Glomerular visceral epithelial cell (primary cell): ENCODE measurements around the gene FBXL4.

Experiments used
- DNase-seq: peaks from one replicate; pipeline ENCODE4 v3.0.0-alpha.2; 2016; ENCODE audit errors: extremely low spot score

The FBXL4 gene

DNA sequence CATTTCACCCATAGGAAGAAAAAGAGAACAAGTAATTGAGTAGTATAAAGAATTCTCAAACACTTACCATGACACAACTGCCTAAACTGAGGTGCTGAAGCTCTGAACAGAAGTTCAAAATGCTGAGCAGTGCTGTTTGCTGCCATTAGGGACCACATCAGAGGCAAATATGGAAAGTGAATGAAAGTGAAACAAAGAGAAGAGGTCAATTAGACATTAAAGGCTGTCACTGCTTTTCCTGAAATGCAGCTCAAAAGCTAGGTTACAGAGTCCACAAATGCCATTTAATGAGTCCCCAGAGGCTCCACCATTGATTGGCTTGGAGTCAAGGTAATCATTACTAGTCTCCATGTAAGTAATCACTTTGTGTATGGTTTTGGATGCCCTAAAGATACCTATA, 67.3 kb downstream of the FBXL4 start:
- DNase-seq: no peak

DNA sequence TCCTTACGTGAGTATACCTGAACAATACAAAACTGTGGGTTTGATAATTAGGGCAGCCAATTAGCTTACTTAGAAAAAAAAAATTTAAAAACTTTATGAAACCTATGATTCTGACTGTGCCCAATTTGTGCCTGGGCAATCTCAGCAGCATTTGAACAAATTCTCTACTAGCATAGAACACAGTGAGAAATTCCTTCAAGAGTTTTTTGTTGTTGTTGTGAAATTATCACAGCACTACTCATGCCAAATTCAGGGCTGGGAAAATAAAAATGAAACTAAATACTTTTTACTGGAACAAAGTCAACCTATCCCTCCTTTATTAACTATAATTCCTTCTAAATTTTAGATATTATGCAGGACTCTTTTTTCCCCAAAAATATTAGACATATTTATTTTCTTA, 70.5 kb downstream of the FBXL4 start:
- DNase-seq: no peak

DNA sequence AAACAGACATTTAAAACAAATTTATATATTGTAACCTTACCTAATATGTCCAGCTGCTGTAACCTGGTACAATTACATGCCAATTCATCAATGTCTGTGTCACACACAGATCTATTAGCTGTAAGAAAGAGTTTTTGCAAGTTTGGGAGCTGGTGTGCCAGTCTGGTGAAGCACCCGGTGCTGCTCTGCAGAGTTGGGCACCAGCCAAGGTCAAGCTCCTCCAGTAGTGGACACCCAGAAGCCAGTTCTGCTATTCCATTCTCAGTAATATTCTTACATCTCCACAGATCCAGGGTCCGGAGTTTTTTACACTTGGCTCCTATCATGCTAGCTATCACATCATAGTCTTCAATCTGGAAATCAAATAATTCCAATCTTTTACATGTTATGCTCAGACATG, 72.4 kb downstream of the FBXL4 start:
- no peak for DNase-seq

DNA sequence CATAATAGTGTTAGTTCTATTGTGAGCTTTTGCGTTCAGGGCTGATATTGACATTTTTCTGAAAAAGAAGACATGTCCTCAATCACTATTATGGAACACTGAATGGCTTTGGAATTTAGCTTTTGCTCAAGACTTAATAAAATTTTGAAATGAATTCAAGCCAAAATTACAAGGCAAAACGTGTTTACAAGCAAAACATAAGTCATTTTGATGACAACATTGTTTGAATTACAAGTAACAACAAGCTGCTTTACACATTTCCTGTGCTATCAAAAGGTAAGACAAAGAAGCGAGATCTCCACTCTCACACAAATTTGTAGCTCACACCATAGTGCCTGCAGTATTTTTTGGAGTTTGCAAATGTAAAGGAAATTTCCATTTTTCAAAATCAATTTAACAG, 75.9 kb downstream of the FBXL4 start:
- no peak for DNase-seq

DNA sequence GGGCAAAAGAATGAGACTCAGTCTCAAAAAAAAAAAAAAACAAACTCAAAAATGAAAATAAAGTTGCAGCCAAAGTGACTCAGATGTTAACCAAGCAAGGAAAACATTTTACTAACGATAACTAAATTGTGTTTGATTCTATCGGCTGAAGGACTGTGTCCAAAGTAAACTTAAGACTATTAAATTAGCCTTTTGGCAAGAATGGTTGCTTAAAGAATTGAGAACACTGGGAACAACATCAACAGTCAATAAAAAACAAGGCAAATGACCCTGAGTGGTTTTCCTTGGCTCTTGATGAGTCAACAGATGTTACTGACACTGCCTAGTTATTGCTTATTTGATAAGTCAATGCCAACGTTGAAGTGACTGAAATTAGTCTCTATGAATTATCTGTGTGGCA, 76.7 kb downstream of the FBXL4 start:
- no peak for DNase-seq

DNA sequence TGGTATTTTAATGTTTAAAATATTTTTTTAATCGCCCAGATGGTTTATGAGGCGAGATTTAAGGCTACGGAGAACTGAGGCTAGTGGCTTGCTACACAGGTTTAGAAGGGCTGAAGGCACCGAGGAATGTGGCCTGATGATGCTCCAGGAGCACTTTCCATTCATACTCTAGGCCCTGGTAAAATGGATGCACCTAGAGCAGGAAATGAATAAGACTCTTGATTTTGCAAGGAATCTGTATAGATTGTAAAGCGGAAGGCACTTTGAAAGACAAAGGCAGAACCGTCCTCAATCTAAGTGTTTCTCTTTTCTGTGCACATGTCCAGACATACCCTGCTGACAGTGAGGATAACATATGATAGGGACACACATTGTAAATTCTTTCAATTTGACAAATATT, 83.2 kb downstream of the FBXL4 start:
- no peak for DNase-seq

DNA sequence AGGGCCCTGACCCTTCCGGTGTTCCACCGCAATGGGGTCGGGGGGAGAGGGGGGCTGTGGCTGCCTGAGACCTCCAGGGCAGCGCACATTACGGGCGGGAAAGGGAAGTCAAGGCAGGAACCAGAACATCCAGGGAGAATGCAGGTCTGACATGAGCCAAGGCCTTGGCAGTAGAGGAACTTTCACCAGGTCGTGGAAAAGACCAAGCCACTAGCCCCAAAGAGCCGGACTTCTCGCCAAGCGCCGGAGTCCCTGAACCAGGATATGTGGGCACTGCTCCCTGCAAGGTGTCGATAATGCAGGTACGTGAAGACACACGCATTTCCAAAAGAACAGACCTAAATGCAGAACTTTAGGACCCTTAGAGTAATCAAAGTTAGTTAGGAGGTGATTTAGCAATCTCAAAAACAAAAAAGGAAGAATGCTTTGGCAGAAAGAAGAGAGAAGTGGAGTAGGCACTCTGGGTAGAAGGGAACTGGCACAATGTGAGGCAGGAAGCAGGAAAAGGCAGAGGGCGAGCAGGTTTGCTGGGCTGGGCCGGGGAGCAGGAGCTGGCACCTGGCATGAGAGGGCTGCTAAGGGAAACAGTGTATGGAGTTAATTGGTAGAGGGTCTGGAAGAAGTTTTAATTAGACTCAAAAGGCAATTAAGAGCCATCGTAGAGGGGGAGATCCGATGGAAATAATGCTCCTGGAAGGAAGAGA, 99.1 kb downstream of the FBXL4 start:
- no peak for DNase-seq

DNA sequence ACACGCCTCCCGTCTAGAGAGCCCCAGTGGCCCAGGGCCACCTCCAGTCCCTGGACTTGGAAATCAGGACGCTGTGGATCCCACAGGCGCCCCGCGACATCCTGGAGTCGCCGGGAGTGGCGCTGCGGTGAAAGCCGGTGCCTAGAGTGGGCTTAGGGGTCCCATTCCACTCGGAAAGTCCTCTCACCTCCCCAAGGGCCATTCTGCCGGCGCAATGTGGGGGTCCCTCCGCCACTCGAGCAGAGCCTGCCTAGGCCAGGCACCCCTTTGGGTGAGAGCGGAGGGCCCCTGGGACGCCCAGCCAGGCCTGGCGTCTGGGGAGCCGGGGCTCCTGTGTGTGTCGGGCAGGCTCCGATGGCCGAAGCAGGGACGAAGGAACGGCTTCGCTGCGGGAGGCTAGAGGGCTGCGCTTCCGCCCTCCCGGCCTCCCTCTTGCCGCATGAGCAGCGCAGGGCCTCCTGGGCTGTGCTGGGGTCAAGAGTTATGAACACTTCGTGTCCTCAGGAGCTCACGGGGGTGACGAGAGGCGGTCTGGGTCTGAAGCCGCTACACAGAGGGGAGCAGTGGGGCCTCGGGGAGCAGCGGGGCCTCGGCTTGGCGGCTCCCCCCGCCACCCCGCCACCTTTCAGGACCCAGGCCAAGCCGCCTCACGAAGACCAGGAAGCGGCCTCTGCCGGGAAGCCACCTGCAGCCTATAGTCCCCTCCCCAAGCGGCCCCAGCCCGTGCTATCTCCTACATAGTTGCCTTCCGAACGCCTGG, 99.8 kb downstream of the FBXL4 start:
- no peak for DNase-seq

DNA sequence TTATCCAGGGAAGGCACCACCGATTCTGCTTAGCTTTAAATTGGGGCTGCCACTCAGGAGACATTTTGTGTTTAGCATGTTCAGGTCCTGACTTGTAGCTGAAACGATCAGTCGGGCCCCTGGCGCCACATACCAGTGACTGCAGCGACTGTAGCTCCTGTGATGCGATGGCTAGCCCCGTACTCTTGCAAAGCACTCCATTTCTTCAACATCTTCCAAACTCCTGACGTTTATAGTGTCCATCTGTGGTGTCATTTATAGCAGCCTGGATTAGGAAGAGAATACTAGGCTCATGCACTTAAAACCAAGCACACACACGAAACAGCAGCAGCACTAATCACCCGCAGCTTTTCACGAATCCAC, 100.3 kb downstream of the FBXL4 start:
- DNase-seq: no peak

DNA sequence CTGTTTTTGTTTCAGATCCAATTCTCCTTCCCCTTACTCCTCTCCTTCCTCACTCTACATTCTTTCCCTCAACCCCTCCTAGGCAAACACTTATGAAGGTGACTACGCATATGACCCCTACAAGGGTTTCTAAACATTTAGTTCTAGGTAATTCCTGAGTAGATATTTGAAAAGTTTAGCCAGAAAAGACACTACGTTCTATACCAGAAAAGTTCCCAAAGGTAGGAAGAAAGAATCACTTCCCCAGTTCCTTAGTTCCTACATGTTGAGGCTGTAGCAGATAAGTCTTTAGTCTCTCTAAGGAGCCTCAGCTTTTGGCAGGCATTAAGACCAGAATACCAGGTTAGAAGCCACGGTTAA, 101.7 kb downstream of the FBXL4 start:
- DNase-seq: no peak

DNA sequence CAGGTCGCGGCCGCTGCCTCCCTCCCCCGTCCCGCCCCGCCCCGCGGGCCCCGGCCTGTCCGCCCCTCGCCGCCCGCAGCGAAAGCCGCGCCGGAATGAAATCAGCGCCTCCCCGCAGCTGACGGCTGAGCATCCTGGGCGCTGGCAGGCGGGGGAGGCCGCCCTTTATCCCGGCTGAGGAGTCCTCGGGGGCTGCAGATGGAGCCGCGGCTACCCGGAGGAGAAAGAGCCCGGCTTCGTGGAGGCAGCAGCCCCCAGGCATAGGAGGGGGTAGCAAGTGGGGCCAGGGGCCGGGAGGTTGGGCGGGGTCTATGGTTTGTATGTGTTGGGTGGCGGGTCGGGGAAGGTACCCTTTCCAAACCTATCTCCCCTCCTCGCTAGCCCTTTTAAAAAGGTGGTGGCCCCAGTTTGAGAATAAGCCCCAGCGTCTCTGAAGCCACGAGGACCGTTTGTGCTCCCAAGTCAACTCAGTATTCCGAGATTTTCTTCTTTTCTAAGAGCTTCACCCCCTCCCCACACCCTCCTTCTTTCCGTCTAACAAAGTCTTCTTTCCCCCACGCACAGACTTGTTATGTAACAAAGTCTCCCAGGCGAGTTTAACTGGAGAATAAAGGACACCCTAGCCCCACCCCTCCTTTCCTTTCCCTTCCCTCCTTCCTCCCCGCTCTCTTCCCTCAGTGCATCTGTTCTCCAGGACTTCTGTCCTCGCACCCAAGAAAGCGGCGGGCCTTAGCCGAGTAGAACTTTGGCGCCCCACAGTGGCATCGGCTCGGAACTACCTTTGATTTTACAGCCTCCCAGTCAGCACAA, 102.3 kb downstream of the FBXL4 start:
- peak; percentile 83 for DNase-seq

DNA sequence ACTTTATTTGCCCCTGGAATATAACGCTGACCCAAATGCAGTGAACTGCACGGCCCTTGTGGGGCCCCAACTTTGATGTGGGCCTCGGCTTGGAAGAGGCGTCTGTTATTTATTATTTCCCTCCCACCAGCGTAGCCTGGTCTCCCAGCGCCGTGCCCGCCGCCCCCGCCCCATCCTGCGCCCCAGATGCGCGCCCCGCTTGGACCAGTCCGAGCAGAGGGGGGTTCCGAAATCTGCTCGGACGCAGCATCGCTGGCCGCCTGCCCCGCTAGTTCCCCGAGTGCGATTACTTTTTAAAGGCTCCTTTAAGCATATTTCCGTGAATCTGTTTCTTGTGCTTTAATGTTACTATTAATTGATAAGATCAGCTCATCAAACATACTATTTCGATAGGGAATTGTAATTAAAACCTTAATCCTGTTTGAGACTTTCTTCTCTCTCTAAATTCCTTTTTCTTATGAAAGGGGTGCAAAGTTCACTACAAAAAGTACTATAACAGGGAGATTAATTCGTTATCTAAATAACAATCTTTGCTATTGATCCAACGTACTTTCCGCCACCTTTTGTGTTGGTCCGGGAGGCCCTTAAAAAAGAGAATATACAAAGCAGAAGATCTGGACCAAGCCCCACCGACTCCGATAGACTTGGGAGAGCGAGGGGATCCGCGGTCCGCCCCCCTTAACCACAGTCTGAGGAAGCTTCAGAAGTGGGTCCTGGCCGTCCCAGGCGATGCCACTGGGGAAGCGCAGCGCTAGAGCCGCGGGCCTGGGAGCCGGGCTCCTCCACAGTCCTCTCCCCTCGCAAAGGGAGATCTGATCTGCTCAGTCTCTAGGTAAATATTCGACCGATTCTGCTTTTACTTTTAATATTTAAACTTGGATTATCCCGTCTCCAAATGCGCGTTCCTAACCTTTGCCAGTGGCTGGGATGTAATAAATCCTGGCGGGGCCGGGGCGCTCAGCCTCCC, 103.2 kb downstream of the FBXL4 start:
- no peak for DNase-seq

DNA sequence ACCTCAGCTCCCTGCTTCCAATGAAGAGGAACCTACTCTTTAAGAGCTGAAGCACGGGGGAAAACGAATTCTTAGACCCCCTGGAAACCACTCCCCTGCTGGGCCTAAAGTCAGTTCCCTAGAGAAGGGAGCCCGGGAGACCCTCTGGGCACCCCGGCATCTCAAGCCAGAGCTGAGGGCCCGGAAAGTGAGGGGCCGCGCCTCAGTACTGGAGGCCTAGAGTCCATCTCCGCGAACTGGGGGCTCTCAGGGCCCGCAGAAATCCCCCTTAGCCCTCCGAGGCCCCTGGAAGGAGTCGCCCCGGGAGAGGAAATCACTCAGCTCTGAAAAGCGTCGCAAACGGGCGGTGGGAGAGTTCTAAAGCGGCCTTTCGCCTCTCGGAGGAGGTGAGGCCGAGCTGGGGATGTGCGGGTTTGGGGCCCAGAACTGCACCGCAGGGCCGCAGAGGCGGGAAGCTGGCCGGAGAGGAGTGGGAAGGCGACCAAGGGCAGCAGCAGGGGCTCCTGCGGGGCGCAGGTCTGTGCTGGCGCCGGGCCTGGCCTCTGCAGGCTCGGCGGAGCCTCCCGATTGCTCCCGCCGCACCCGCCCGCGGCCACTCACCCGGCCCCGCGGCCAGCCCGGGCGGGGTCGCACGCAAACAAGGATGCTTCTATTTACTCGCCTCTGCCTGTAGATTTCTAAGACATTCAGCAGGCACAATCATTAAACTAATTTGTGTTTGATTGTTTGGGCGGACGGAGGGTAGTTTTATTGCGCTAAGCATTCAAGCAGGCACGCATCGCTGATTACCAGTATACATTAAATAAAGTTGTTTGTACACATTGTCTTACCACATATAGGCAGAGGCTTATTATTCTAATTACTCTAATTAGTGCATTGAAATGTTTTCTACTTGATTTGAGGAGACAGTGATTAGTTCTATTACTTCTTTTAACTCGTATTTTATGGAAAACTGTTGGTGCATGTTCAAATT, 104.2 kb downstream of the FBXL4 start:
- DNase-seq: no peak

DNA sequence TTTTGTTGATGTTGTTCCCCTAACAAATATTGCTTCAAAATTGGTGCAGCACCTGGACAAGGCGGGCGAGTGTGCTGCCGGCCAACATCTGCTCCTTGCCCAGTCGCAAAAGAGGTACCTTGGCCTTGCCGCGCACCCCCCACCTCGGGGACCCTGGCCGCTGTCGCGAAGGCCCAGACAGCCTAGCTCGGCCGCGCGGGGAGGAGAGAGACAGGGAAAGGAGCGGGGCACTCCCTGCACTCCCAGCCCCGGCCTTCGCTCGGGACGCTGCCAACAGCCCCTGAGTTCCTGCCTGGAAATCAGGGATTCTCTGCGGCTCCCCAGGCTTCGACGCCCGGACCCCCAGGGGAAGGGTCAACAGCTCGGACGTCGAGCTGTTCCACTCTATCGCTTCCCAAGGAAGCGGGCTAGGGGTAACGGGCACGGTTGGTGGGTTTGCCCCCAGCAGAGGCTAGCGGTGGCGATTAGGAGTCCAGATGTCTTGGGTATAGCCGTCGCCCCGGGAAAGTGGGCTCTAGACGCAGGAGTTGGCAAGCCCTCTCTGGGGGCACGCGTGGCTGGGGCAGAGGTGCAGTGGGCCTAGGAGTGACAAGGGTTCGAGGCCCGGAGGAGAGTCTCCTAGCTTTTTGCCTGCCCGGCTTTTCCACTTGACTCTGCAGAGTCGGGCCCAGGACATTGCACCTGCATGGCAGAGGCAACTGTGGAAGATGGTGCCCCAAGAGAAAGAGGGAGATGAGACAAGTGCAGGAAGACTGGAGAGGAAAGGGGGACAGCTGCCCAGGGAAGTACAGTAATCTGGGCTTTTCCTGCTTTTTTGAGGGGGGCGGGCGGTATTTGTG, 105.2 kb downstream of the FBXL4 start:
- DNase-seq: no peak

DNA sequence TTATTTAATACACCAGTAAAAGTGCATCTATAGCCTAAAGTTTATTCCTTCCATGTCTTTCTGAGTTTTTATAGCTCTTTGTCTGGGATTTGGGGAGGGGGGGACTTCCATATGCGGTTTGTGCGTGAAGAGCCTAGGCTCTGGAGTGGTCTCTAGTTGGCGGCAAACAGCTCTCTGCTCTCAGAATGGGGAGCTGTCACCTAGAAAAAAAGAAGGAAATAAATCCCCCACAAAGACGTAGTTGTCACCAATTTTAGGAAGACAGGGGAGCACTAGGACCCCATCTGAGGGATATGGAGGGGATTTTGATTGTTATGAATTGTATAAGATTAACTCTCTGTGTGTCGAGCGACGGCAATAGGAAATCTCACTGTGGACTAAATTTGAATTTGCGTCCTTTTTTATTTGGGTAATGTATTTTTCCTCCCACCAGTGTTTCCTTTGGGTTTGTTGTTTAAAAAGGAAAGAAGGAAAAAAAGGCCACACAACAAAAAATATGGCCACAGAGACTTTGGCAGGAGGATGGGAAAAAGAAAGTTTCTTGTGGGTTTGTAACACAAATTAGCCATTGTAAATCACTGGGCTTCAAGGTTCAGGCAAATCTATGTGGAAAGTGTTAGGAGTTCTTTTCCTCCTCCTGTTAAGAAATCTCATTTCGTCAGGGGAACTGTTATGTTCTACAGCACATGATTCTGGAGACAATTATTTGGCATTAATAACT, 106.0 kb downstream of the FBXL4 start:
- DNase-seq: no peak

DNA sequence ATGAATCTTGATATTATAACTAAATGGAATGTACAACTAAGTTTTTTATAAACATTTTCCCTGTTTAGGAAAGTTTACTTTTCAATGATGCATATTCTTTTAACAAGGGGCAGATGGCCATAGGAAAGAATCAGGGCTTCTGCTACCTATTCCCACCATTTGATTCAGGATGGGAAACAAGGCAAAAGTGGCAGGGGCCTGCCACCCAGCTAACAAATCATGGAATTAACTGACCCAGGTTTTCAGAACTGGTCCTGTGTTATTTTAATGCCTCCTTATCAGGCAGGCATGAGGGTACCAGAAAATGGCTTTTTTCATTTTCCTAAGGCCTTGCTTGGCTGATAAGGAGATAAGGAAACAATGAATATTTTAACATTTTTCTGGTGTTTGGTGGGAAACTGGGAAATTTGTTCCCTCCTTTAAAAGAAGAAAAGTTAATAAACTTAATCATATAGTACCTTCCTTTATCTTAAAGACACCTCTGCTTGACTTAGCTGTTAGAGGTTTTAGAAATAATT, 106.7 kb downstream of the FBXL4 start:
- DNase-seq: no peak

DNA sequence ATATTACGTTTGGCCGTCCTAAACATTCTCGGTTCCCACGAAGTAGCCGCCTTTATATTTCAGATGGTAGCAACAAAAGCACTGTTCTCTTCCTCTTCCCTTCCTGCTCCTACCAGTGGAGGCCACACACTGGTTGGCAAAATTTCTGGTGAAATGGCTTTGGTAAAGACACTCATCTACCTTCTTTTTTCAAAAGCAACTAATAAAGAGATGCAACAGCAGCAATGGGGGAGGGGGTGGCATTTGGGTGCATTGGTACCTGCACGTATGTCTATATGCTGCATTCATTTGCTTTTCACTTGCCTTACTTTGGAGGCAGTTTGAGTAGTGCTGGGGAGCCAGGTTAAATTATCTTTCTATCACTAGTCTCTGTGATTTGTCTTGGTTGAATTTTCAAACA, 107.4 kb downstream of the FBXL4 start:
- no peak for DNase-seq

DNA sequence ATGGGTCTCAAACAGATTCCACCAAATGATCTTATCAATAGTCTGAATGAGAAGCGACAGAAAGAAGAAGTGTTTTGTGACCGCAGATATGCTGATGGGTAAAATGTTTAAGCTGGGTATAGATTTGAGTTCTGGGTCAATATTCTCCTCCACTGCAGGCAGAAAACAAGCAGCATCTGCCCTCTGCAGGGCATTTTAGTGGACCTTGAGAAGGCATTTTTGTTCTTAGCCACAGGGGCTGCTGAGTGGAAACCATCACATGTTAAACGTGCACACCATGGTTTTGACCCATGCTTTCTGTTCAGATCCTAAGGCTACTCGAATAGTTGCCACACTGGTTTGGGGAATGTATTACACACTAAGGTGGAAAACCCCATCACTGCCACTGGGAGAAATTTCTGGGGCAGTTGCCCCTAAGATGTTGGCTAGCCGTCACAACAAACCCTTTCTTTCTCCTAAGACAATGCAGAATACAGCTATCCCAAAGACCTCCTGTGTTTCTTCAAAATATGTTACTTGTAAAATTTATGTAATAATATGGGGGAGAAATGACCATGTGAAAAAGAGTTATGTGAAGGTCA, 107.9 kb downstream of the FBXL4 start:
- no peak for DNase-seq
